Neural cell (in vitro differentiated cells): ENCODE data around the gene FOXE3.

Experiments used
- CTCF ChIP-seq: fragments of 450-650 bp; IDR thresholded peaks from 2 replicates; pipeline ENCODE4 v1.5.1; 2014; ENCODE audit warnings: antibody characterized with exemption, mild to moderate bottlenecking, moderate library complexity; ENCODE audit not compliant: poor library complexity, severe bottlenecking
- EP300 ChIP-seq: fragments of 450-650 bp; conservative IDR thresholded peaks from 2 replicates; pipeline ENCODE4 v1.6.1; 2014; ENCODE audit warnings: antibody characterized with exemption, mild to moderate bottlenecking, moderate library complexity; ENCODE audit not compliant: poor library complexity, severe bottlenecking
- EZH2 ChIP-seq: fragments of 200-600, 300-800 bp; shearing (Covaris generic), sonication (generic); IDR thresholded peaks from 2 replicates; pipeline ENCODE4 v1.6.1; 2014; ENCODE audit warnings: antibody characterized with exemption, low read length, borderline replicate concordance, mild to moderate bottlenecking; ENCODE audit not compliant: insufficient read depth, poor library complexity, severe bottlenecking
- MXI1 ChIP-seq: fragments of 450-650 bp; conservative IDR thresholded peaks from 2 replicates; pipeline ENCODE4 v1.6.1; 2014; ENCODE audit warnings: antibody characterized with exemption, mild to moderate bottlenecking; ENCODE audit not compliant: poor library complexity, severe bottlenecking
- POLR2AphosphoS5 ChIP-seq: IDR thresholded peaks from 2 replicates; pipeline ENCODE4 v1.6.1; 2012
- RAD21 ChIP-seq: fragments of 450-650 bp; conservative IDR thresholded peaks from 2 replicates; pipeline ENCODE4 v1.6.1; 2014; ENCODE audit warnings: antibody characterized with exemption, mild to moderate bottlenecking, moderate library complexity
- TF ChIP-seq, protein P1 (sequence below): IDR thresholded peaks from 2 replicates; pipeline ENCODE4 v1.6.1; 2012; ENCODE audit warnings: borderline replicate concordance

- TF ChIP-seq RAD21 (no peak), CTCF (no peak), EP300 (no peak), EZH2 (no peak), POLR2AphosphoS5 (no peak), MXI1 (no peak)
- TF ChIP-seq, protein P1, sequence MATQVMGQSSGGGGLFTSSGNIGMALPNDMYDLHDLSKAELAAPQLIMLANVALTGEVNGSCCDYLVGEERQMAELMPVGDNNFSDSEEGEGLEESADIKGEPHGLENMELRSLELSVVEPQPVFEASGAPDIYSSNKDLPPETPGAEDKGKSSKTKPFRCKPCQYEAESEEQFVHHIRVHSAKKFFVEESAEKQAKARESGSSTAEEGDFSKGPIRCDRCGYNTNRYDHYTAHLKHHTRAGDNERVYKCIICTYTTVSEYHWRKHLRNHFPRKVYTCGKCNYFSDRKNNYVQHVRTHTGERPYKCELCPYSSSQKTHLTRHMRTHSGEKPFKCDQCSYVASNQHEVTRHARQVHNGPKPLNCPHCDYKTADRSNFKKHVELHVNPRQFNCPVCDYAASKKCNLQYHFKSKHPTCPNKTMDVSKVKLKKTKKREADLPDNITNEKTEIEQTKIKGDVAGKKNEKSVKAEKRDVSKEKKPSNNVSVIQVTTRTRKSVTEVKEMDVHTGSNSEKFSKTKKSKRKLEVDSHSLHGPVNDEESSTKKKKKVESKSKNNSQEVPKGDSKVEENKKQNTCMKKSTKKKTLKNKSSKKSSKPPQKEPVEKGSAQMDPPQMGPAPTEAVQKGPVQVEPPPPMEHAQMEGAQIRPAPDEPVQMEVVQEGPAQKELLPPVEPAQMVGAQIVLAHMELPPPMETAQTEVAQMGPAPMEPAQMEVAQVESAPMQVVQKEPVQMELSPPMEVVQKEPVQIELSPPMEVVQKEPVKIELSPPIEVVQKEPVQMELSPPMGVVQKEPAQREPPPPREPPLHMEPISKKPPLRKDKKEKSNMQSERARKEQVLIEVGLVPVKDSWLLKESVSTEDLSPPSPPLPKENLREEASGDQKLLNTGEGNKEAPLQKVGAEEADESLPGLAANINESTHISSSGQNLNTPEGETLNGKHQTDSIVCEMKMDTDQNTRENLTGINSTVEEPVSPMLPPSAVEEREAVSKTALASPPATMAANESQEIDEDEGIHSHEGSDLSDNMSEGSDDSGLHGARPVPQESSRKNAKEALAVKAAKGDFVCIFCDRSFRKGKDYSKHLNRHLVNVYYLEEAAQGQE = no peak
These were observed 12.7 kb upstream of the FOXE3 start for GRCh38 chr1:47403321-47403910.
